Suprapubic skin (tissue), 4 donors: ENCODE results near the gene CASP1. TPM values are rescaled to one million over a fixed set of nuclear protein-coding genes. Genes with fewer than 3 reads are reported as not detected.
"Not testable (repeated sequence)": the region's sequence is repeated elsewhere in the genome, so short reads cannot be mapped to it uniquely, and the experiment has no call there.

Experiments
- DNase-seq, 2 donors: peaks; one replicate each; pipeline ENCODE4 v3.0.0-alpha.2; 2019; ENCODE audit warnings: low spot score in 2 of 2
- H3K27ac ChIP-seq: fragments of 200-600 bp; sonication (generic); one replicate; pipeline ENCODE4 v1.5.1; 2019
- H3K27me3 ChIP-seq: fragments of 200-600 bp; sonication (generic); one replicate; pipeline ENCODE4 v1.5.1; 2019
- H3K36me3 ChIP-seq: fragments of 200-600 bp; sonication (generic); one replicate; pipeline ENCODE4 v1.5.1; 2019
- H3K4me1 ChIP-seq: fragments of 200-600 bp; sonication (generic); one replicate; pipeline ENCODE4 v1.5.1; 2019
- H3K4me3 ChIP-seq: fragments of 200-600 bp; sonication (generic); one replicate; pipeline ENCODE4 v1.5.1; 2019; ENCODE audit warnings: mild to moderate bottlenecking
- H3K9me3 ChIP-seq: fragments of 200-600 bp; sonication (generic); one replicate; pipeline ENCODE4 v1.5.1; 2019
- CTCF ChIP-seq, 2 donors: fragments of 200-600 bp in 1 of 2; fragments of 450-650 bp in 1 of 2; sonication (generic) in 1 of 2; IDR thresholded peaks; one replicate each; pipeline ENCODE4 v1.5.1; 2016 to 2019; ENCODE audit warnings: antibody characterized with exemption in 2 of 2, mild to moderate bottlenecking in 1 of 2, moderate library complexity in 1 of 2
- EP300 ChIP-seq: sonication (generic); formaldehyde crosslinking; IDR thresholded peaks from one replicate; pipeline ENCODE4 v1.6.1; 2017; ENCODE audit warnings: antibody characterized with exemption
- POLR2A ChIP-seq, 2 donors: fragments of 450-650 bp; IDR thresholded peaks; one replicate each; pipeline ENCODE4 v1.6.1; 2017; ENCODE audit warnings: antibody characterized with exemption in 2 of 2, mild to moderate bottlenecking in 2 of 2, moderate library complexity in 2 of 2
- POLR2AphosphoS5 ChIP-seq, 3 donors: sonication (generic); formaldehyde crosslinking; IDR thresholded peaks; one replicate each; pipeline ENCODE4 v1.6.1; 2017; ENCODE audit warnings: antibody characterized with exemption in 3 of 3
- WGBS: methylation state at CpG from one replicate; pipeline ENCODE4 v1.1.5; 2018; 5-methylcytosine and 5-hydroxymethylcytosine counted together
- total RNA-seq, 4 donors: library from RNA; depleted of rRNA; stranded (reverse); fragments of >200 nt; gene quantifications; one replicate each; pipeline ENCODE4 v1.1.0, GENCODE V29; 2016

Gene CASP1
- total RNA-seq, 4 donors from 2014 or later, result 20.1 to 35.7 (median 28.3) TPM

GRCh38 chr11:105040703-105041102, 5.8 kb upstream of the CASP1 start:
- Histone ChIP-seq H3K9me3 (no peaks in the 10 kb centered on the region), H3K27ac (no peak overlapping the region), H3K36me3 (no peaks in the 10 kb centered on the region), H3K4me3 (no peak overlapping the region), H3K4me1 (peaks cover 15% of the 10 kb centered on the region), H3K27me3 (no peaks in the 10 kb centered on the region)
- TF ChIP-seq POLR2A (IDR thresholded peaks at IDR 0.05), result no peak
- TF ChIP-seq CTCF (IDR thresholded peaks at IDR 0.05), result no peak
- no peak for TF ChIP-seq EP300
- WGBS, result 98% methylated on average over 2 of the region's 2 CpGs
- DNase-seq, result no peak

- H3K4me3 ChIP-seq, result peak overlapping the region; percentile 45
- H3K27ac ChIP-seq, result peak overlapping the region; percentile 50
- peaks cover 18% of the 10 kb centered on the region for H3K36me3 ChIP-seq
- H3K9me3 ChIP-seq, DNase-seq, H3K27me3 ChIP-seq: not testable (repeated sequence)
- WGBS, result 23% methylated on average over 2 of the region's 2 CpGs
- peaks cover 34% of the 10 kb centered on the region for H3K4me1 ChIP-seq
Observed at GRCh38 chr11:105034388-105034787, 556 bp downstream of the CASP1 start.

GRCh38 chr11:105033781-105034180, 1.2 kb downstream of the CASP1 start:
- WGBS, result 56% methylated on average over 1 of the region's 1 CpG
- H3K9me3 ChIP-seq, result no peaks in the 10 kb centered on the region
- peak overlapping the region; percentile 45 for H3K4me3 ChIP-seq
- no peaks in the 10 kb centered on the region for H3K27me3 ChIP-seq
- TF ChIP-seq POLR2A (IDR thresholded peaks at IDR 0.05), result no peak
- TF ChIP-seq POLR2AphosphoS5 (IDR thresholded peaks at IDR 0.05), result no peak
- no peak for TF ChIP-seq EP300
- no peak for TF ChIP-seq CTCF (IDR thresholded peaks at IDR 0.05)
- H3K4me1 ChIP-seq, result peaks cover 34% of the 10 kb centered on the region
- H3K36me3 ChIP-seq, result peaks cover 22% of the 10 kb centered on the region
- H3K27ac ChIP-seq, result no peak overlapping the region
- DNase-seq, result no peak

DNA sequence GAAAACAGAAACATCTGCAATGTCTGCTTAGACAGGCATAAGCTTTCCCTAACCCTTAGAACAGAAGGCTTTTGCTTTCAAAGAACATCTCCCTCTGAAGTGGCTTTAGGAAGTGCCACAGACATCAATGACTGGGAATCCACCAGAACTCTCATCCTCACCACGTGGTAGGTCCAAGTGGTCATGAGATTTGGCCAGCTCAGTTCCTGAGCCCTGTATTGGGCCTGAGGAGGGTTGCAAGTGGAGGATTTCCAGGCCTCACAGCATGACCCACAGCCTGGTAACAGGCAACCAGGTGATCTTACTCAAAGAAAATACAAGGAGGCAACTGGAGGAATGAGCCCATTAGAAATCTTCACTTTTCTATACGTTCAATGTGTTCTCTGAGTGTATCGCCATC, 1.6 kb downstream of the CASP1 start:
- Histone ChIP-seq H3K36me3 (peaks cover 26% of the 10 kb centered on the region), H3K4me1 (peaks cover 34% of the 10 kb centered on the region), H3K27ac (no peak overlapping the region), H3K9me3 (no peaks in the 10 kb centered on the region), H3K27me3 (no peaks in the 10 kb centered on the region), H3K4me3 (peak overlapping the region; percentile 45)
- TF ChIP-seq CTCF (IDR thresholded peaks at IDR 0.05) (no peak), EP300 (no peak), POLR2A (IDR thresholded peaks at IDR 0.05) (no peak), POLR2AphosphoS5 (IDR thresholded peaks at IDR 0.05) (no peak)
- WGBS, result 75% methylated on average over 3 of the region's 3 CpGs
- DNase-seq, result no peak

- no peak for DNase-seq
- peaks cover 33% of the 10 kb centered on the region for H3K36me3 ChIP-seq
- WGBS, result 64% methylated on average over 2 of the region's 2 CpGs
Observed at GRCh38 chr11:105032495-105032894, 2.4 kb downstream of the CASP1 start.

GRCh38 chr11:105027678-105028077, 7.3 kb downstream of the CASP1 start:
- H3K9me3 ChIP-seq, result no peaks in the 10 kb centered on the region
- no peak overlapping the region for H3K27ac ChIP-seq
- peaks cover 8% of the 10 kb centered on the region for H3K4me1 ChIP-seq
- 85% methylated on average over 3 of the region's 3 CpGs for WGBS
- no peak for DNase-seq
- no peak overlapping the region for H3K4me3 ChIP-seq
- H3K27me3 ChIP-seq, result no peaks in the 10 kb centered on the region
- peaks cover 48% of the 10 kb centered on the region for H3K36me3 ChIP-seq
- TF ChIP-seq POLR2A (IDR thresholded peaks at IDR 0.05) (no peak), CTCF (IDR thresholded peaks at IDR 0.05) (no peak), POLR2AphosphoS5 (IDR thresholded peaks at IDR 0.05) (no peak), EP300 (no peak)

More at GRCh38 chr11:105032495-105032894, 2.4 kb downstream of the CASP1 start:
- peaks cover 34% of the 10 kb centered on the region for H3K4me1 ChIP-seq
- no peak overlapping the region for H3K4me3 ChIP-seq
- H3K27ac ChIP-seq, result no peak overlapping the region
- no peak for TF ChIP-seq POLR2A (IDR thresholded peaks at IDR 0.05)
- H3K9me3 ChIP-seq, result no peaks in the 10 kb centered on the region
- no peaks in the 10 kb centered on the region for H3K27me3 ChIP-seq
